Endothelial cell of umbilical vein (primary cell): ENCODE data around the gene PSMG2. TPM values are rescaled to one million over a fixed set of nuclear protein-coding genes. Genes with fewer than 3 reads are reported as not detected.
A peak's percentile ranks its signal among the peaks of the same experiment; 100 is the strongest.

Source experiments
- BruUV-seq: library from RNA; stranded (reverse); fragments of 400-500 nt; replicated peaks from 2 replicates; lab custom pipeline; 2021; lab: Mats Ljungman, UMichigan
- CTCF ChIA-PET: fragments of 300-600, 350-600 bp; sonication (Branson Sonifier 250); formaldehyde crosslinking; loops from one replicate; lab custom pipeline; 2021; ENCODE audit warnings: antibody characterized with exemption, inconsistent platforms; lab: Charles Lee
- POLR2A ChIA-PET: fragments of 300-600, 350-600 bp; sonication (Branson Sonifier 250); formaldehyde crosslinking; loops from one replicate; lab custom pipeline; 2021; ENCODE audit warnings: antibody characterized with exemption, inconsistent platforms; lab: Charles Lee
- DNase-seq: peaks from one replicate; pipeline ENCODE4 v3.0.0-alpha.2; 2011; ENCODE audit warnings: low read depth, low spot score
- FAIRE-seq: peaks from 2 replicates; lab custom pipeline; 2011; peaks lifted over from hg19 to GRCh38; lab: Jason Lieb, UNC
- H2AFZ ChIP-seq: 2 replicates; pipeline ENCODE4 v1.6.0; 2012; ENCODE audit warnings: low read depth, low read length, control low read depth, inconsistent platforms
- H3K27ac ChIP-seq: 2 replicates; pipeline ENCODE4 v1.5.1; 2011; ENCODE audit warnings: low read depth, mild to moderate bottlenecking, control low read depth, low read length, moderate library complexity; ENCODE audit not compliant: insufficient read depth
- H3K27me3 ChIP-seq, 2 experiments: 2 replicates each; pipeline versions ENCODE4 v1.6.0 to v1.6.1; 2011; ENCODE audit warnings: low read length in 2 of 2, mixed read lengths in 1 of 2; ENCODE audit not compliant: control insufficient read depth in 2 of 2, insufficient read depth in 2 of 2
- H3K36me3 ChIP-seq, 2 experiments: 2 replicates in 1 of 2; 3 replicates in 1 of 2; pipeline ENCODE4 v1.5.1; 2011; ENCODE audit warnings: low read length in 2 of 2, mild to moderate bottlenecking in 1 of 2, moderate library complexity in 1 of 2; ENCODE audit not compliant: control insufficient read depth in 2 of 2, insufficient read depth in 2 of 2; ENCODE audit errors: extremely low read depth in 1 of 2
- H3K4me1 ChIP-seq: 3 replicates; pipeline ENCODE4 v1.5.1; 2011; ENCODE audit warnings: mild to moderate bottlenecking, low read length; ENCODE audit not compliant: control insufficient read depth, insufficient read depth; ENCODE audit errors: extremely low read depth
- H3K4me2 ChIP-seq: 2 replicates; pipeline ENCODE4 v1.6.1; 2011; ENCODE audit warnings: low read length, control low read depth, mixed read lengths; ENCODE audit not compliant: insufficient read depth
- H3K4me3 ChIP-seq, 3 experiments: fragments of 200-600 bp in 1 of 3; sonication (generic), shearing (Covaris generic) in 1 of 3; replicated peaks in 1 of 3; 2 replicates each; pipeline ENCODE4 v1.5.1; 2011 to 2016; ENCODE audit warnings: control low read depth in 3 of 3, low read length in 3 of 3, mild to moderate bottlenecking in 2 of 3, inconsistent platforms in 1 of 3, low read depth in 1 of 3, moderate library complexity in 1 of 3; ENCODE audit not compliant: insufficient read depth in 1 of 3
- H3K79me2 ChIP-seq: 2 replicates; pipeline ENCODE4 v1.6.0; 2012; ENCODE audit warnings: low read length, inconsistent platforms; ENCODE audit not compliant: control insufficient read depth, insufficient read depth
- H3K9ac ChIP-seq: replicated peaks from 2 replicates; pipeline ENCODE3; 2011; ENCODE audit warnings: low read length, control low read depth; ENCODE audit not compliant: insufficient read depth; ENCODE audit errors: extremely low read depth
- H3K9me1 ChIP-seq: replicated peaks from 3 replicates; pipeline ENCODE4 v1.6.0; 2011; ENCODE audit warnings: mild to moderate bottlenecking, low read length; ENCODE audit not compliant: control insufficient read depth, insufficient read depth; ENCODE audit errors: extremely low read depth
- H3K9me3 ChIP-seq: replicated peaks from 2 replicates; pipeline ENCODE4 v1.5.1; 2012; ENCODE audit warnings: low read length, inconsistent platforms; ENCODE audit not compliant: control insufficient read depth, insufficient read depth
- H4K20me1 ChIP-seq: replicated peaks from 2 replicates; pipeline ENCODE3; 2011; ENCODE audit warnings: mild to moderate bottlenecking, low read length; ENCODE audit not compliant: control insufficient read depth, insufficient read depth; ENCODE audit errors: extremely low read depth
- EZH2 ChIP-seq: IDR thresholded peaks from 2 replicates; pipeline ENCODE4 v1.6.1; 2012; ENCODE audit warnings: borderline replicate concordance, low read depth, mild to moderate bottlenecking, moderate library complexity, low read length, inconsistent platforms; ENCODE audit not compliant: severe bottlenecking
- FOS ChIP-seq: IDR thresholded peaks from 2 replicates; pipeline ENCODE4 v1.6.1; 2011; ENCODE audit warnings: mild to moderate bottlenecking, low read length, moderate library complexity, borderline replicate concordance; ENCODE audit not compliant: insufficient read depth
- GATA2 ChIP-seq: IDR thresholded peaks from 2 replicates; pipeline ENCODE4 v1.7.0; 2011; ENCODE audit warnings: low read depth, mild to moderate bottlenecking, moderate library complexity, mixed read lengths, low read length; ENCODE audit not compliant: insufficient read length, insufficient read depth
- JUN ChIP-seq: IDR thresholded peaks from 2 replicates; pipeline ENCODE4 v1.6.1; 2011; ENCODE audit warnings: borderline replicate concordance, low read depth; ENCODE audit not compliant: insufficient read length, insufficient read depth
- MYC ChIP-seq: IDR thresholded peaks from one replicate; pipeline ENCODE4 v1.6.1; 2011; ENCODE audit warnings: mild to moderate bottlenecking, low read depth, low read length
- POLR2A ChIP-seq: IDR thresholded peaks from 2 replicates; pipeline ENCODE4 v1.6.1; 2012; ENCODE audit warnings: low read depth, mild to moderate bottlenecking, control low read depth, low read length
- POLR2AphosphoS5 ChIP-seq: IDR thresholded peaks from 2 replicates; pipeline ENCODE4 v1.6.1; 2012; ENCODE audit warnings: low read depth, mild to moderate bottlenecking, control low read depth, low read length, moderate library complexity; ENCODE audit not compliant: insufficient read depth
- dilution Hi-C: fragments of 300-500 bp; cut with MboI; formaldehyde crosslinking; loops from one replicate; pipeline ENCODE4 v1.15.0; 2019; ENCODE audit warnings: low sequenced_read_pairs; ENCODE audit not compliant: extremely low pct_ligation_motif_present
- intact Hi-C: fragments of 100-400 bp; cut with micrococcal nuclease; formaldehyde crosslinking; loops from one replicate; pipeline ENCODE4 v1.10.0; 2022
- polyA plus RNA-seq, 4 experiments: library from polyadenylated mRNA; depleted of rRNA in 3 of 4; stranded (reverse) in 3 of 4; unstranded in 1 of 4; fragments of >200 nt; gene quantifications; 2 replicates each; pipeline versions ENCODE4 v1.2.1 to v1.2.3, GENCODE V29; 2011 to 2012; ENCODE audit warnings: missing spikeins in 1 of 4
- total RNA-seq: library from RNA; stranded (reverse); gene quantifications from 2 replicates; pipeline ENCODE4 v1.2.3, GENCODE V29; 2021
- TF ChIP-seq, protein P1 (sequence below): IDR thresholded peaks from 2 replicates; pipeline ENCODE4 v1.6.1; 2011; ENCODE audit not compliant: insufficient read depth, insufficient read length
- TF ChIP-seq, protein P2 (sequence below), 2 donors: IDR thresholded peaks; 1 replicate in 1 of 2; 2 replicates in 1 of 2; pipeline ENCODE4 v1.5.1; 2011; ENCODE audit warnings: low read length in 2 of 2, mild to moderate bottlenecking in 2 of 2, moderate library complexity in 2 of 2, control low read depth in 1 of 2, inconsistent platforms in 1 of 2, low read depth in 1 of 2; ENCODE audit not compliant: insufficient read depth in 1 of 2; ENCODE audit errors: extremely low read depth in 1 of 2

The PSMG2 gene
- total and polyA plus RNA-seq, 2 donors (not counting 3 experiments of a cell fraction or from before 2014, with no cell fraction given): 42.0 to 71.0 TPM

DNA sequence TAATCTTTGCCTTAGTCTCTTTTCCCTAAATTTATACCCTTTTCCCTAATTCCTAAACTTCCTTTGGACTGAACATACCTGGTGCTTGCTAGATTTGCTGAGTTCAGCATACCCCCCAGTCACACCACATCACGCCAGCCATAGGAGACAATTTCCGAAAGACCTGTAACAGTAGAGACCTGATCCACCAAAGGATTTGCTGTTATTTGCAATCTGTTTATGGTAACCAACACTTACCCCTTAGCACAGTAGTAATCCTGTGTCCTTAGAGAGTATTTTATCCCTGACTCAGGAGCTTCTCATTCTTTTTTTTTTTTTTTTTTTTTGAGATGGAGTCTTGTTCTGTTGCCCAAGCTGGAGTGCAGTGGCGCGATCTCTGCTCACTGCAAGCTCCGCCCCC is 8.6 kb downstream of the PSMG2 start:
- CTCF ChIA-PET: interaction anchor here (0.5 to 1.3 kb wide), 4 partner anchors 9 to 321 kb away, joined by 3 to 6 read pairs (median 4); partner anchors contain the start of gene CEP76

GRCh38 chr18:12721495-12722275 is 18.8 kb downstream of the PSMG2 start:
- ChIA-PET CTCF (interaction anchor here (1.1 to 7.9 kb wide), 3 partner anchors 18 to 213 kb away, joined by 3 to 124 read pairs (median 3); no protein-coding TSS in a partner anchor), POLR2A (no interaction called here)
- no peaks in the 10 kb centered on the region for H3K27me3 ChIP-seq
- H3K4me2 ChIP-seq: no peak overlapping the region
- peaks cover 11 to 13% of the 10 kb centered on the region in 2 experiments for H3K36me3 ChIP-seq
- FAIRE-seq (no peak), DNase-seq (peak; percentile 17)
- H2AFZ ChIP-seq: no peak overlapping the region
- H3K4me3 ChIP-seq: no peak overlapping the region
- no peaks in the 10 kb centered on the region for H3K9me1 ChIP-seq
- TF ChIP-seq POLR2A: no peak
- no peak for TF ChIP-seq POLR2AphosphoS5
- no peak for TF ChIP-seq GATA2
- no peak for TF ChIP-seq MYC
- TF ChIP-seq JUN: no peak
- TF ChIP-seq, protein P1, sequence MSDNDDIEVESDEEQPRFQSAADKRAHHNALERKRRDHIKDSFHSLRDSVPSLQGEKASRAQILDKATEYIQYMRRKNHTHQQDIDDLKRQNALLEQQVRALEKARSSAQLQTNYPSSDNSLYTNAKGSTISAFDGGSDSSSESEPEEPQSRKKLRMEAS: no peak
- TF ChIP-seq FOS: no peak
- no peak for TF ChIP-seq EZH2
- TF ChIP-seq, protein P2, sequence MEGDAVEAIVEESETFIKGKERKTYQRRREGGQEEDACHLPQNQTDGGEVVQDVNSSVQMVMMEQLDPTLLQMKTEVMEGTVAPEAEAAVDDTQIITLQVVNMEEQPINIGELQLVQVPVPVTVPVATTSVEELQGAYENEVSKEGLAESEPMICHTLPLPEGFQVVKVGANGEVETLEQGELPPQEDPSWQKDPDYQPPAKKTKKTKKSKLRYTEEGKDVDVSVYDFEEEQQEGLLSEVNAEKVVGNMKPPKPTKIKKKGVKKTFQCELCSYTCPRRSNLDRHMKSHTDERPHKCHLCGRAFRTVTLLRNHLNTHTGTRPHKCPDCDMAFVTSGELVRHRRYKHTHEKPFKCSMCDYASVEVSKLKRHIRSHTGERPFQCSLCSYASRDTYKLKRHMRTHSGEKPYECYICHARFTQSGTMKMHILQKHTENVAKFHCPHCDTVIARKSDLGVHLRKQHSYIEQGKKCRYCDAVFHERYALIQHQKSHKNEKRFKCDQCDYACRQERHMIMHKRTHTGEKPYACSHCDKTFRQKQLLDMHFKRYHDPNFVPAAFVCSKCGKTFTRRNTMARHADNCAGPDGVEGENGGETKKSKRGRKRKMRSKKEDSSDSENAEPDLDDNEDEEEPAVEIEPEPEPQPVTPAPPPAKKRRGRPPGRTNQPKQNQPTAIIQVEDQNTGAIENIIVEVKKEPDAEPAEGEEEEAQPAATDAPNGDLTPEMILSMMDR (IDR thresholded peaks at IDR 0.05; ENCODE audit: extremely low read depth in 1 of 2, insufficient read depth in 1 of 2, low read depth in 1 of 2, low read length in 2 of 2): no peak
- H4K20me1 ChIP-seq: no peaks in the 10 kb centered on the region
- no peaks in the 10 kb centered on the region for H3K4me1 ChIP-seq
- dilution Hi-C loops: no loop called here
- no peak overlapping the region for H3K9ac ChIP-seq
- intact Hi-C loops: no loop called here
- H3K79me2 ChIP-seq: no peaks in the 10 kb centered on the region
- no TSS peak for BruUV-seq
- H3K27ac ChIP-seq: no peak overlapping the region
- no peaks in the 10 kb centered on the region for H3K9me3 ChIP-seq

More for the DNA sequence above, 8.6 kb downstream of the PSMG2 start:
- TF ChIP-seq, protein P2 (IDR thresholded peaks at IDR 0.05; ENCODE audit: extremely low read depth in 1 of 2, insufficient read depth in 1 of 2, low read depth in 1 of 2, low read length in 2 of 2): no peak
- dilution Hi-C loops: no loop called here
- no peak for DNase-seq
- Histone ChIP-seq H3K9me1 (no peaks in the 10 kb centered on the region), H3K9me3 (no peaks in the 10 kb centered on the region), H4K20me1 (no peaks in the 10 kb centered on the region), H2AFZ (no peak overlapping the region), H3K27me3 (no peaks in the 10 kb centered on the region), H3K79me2 (peaks cover 8% of the 10 kb centered on the region), H3K36me3 (peaks cover 18 to 24% of the 10 kb centered on the region in 2 experiments), H3K27ac (no peak overlapping the region), H3K4me3 (no peak overlapping the region), H3K4me2 (no peak overlapping the region), H3K9ac (no peak overlapping the region), H3K4me1 (no peaks in the 10 kb centered on the region)
- FAIRE-seq: no peak
- POLR2A ChIA-PET: no interaction called here
- intact Hi-C loops: no loop called here
- BruUV-seq: no TSS peak
